Transverse colon (tissue), 4 donors: ENCODE measurements around the gene PHF13. TPM values are rescaled to one million over a fixed set of nuclear protein-coding genes. Genes with fewer than 3 reads are reported as not detected.

ENCODE experiments used
- DNase-seq: peaks from one replicate; pipeline ENCODE4 v3.0.0-alpha.2; 2019
- H3K27ac ChIP-seq, 4 donors: fragments of 200-600 bp; sonication (generic); 2 replicates each; pipeline ENCODE4 v1.5.1; 2016 to 2018; ENCODE audit warnings: inconsistent platforms in 4 of 4
- H3K27me3 ChIP-seq: fragments of 200-600 bp; sonication (generic); 2 replicates; pipeline ENCODE4 v1.5.1; 2017; ENCODE audit warnings: inconsistent platforms
- H3K36me3 ChIP-seq, 4 donors: fragments of 200-600 bp; sonication (generic); 2 replicates each; pipeline ENCODE4 v1.5.1; 2017 to 2019; ENCODE audit warnings: inconsistent platforms in 4 of 4
- H3K4me1 ChIP-seq, 4 donors: fragments of 200-600 bp; sonication (generic); 2 replicates each; pipeline ENCODE4 v1.5.1; 2017 to 2020; ENCODE audit warnings: inconsistent platforms in 4 of 4
- H3K4me3 ChIP-seq, 4 donors: fragments of 200-600 bp; sonication (generic); 1 replicate in 1 of 4; 2 replicates in 3 of 4; pipeline versions ENCODE4 v1.5.1 to v1.6.1; 2017 to 2019; ENCODE audit warnings: inconsistent platforms in 4 of 4
- H3K9me3 ChIP-seq, 2 donors: fragments of 200-600 bp; sonication (generic); 2 replicates each; pipeline ENCODE4 v1.5.1; 2017 to 2019; ENCODE audit warnings: inconsistent platforms in 2 of 2
- EP300 ChIP-seq: sonication (generic); formaldehyde crosslinking; IDR thresholded peaks from one replicate; pipeline ENCODE4 v1.6.1; 2017; ENCODE audit warnings: antibody characterized with exemption, low read depth
- POLR2A ChIP-seq: fragments of 450-650 bp; IDR thresholded peaks from one replicate; pipeline ENCODE4 v1.6.1; 2016; ENCODE audit warnings: antibody characterized with exemption, mild to moderate bottlenecking, moderate library complexity
- POLR2AphosphoS5 ChIP-seq, 3 donors: sonication (generic); formaldehyde crosslinking; IDR thresholded peaks; one replicate each; pipeline ENCODE4 v1.6.1; 2016; ENCODE audit warnings: antibody characterized with exemption in 3 of 3
- WGBS, 2 donors: methylation state at CpG; one replicate each; pipeline ENCODE4 v1.1.5; 2018; ENCODE audit warnings: low coverage in 1 of 2; 5-methylcytosine and 5-hydroxymethylcytosine counted together
- in situ Hi-C, 4 donors: fragments of 200-750 bp; cut with MboI; loops; one replicate each; pipeline versions ENCODE4 v1.15.0 to v1.15.1; 2017; ENCODE audit warnings: low sequenced_read_pairs in 3 of 4, low pct_ligation_motif_present in 1 of 4, low pct_unique_long_range_greater_than_20kb in 1 of 4
- intact Hi-C: fragments of 100-400 bp; cut with DNase I; formaldehyde crosslinking; loops from one replicate; pipeline ENCODE4 v1.15.1; 2023; ENCODE audit warnings: low total_unique reads
- total RNA-seq, 4 donors: library from RNA; depleted of rRNA; stranded (reverse); fragments of >200 nt; gene quantifications; one replicate each; pipeline ENCODE4 v1.1.0, GENCODE V29; 2016
- TF ChIP-seq, protein P1 (sequence below), 5 experiments: fragments of 200-600 bp in 3 of 5; fragments of 450-650 bp in 2 of 5; sonication (generic) in 3 of 5; IDR thresholded peaks; 1 replicate in 2 of 5; 2 replicates in 3 of 5; pipeline ENCODE4 v1.5.1; 2016 to 2017; ENCODE audit warnings: antibody characterized with exemption in 5 of 5, inconsistent platforms in 3 of 5, mild to moderate bottlenecking in 2 of 5, moderate library complexity in 1 of 5

PHF13 gene
- total RNA-seq, 4 donors from 2014 or later = 8.7 to 17.3 (median 10.3) TPM

DNA sequence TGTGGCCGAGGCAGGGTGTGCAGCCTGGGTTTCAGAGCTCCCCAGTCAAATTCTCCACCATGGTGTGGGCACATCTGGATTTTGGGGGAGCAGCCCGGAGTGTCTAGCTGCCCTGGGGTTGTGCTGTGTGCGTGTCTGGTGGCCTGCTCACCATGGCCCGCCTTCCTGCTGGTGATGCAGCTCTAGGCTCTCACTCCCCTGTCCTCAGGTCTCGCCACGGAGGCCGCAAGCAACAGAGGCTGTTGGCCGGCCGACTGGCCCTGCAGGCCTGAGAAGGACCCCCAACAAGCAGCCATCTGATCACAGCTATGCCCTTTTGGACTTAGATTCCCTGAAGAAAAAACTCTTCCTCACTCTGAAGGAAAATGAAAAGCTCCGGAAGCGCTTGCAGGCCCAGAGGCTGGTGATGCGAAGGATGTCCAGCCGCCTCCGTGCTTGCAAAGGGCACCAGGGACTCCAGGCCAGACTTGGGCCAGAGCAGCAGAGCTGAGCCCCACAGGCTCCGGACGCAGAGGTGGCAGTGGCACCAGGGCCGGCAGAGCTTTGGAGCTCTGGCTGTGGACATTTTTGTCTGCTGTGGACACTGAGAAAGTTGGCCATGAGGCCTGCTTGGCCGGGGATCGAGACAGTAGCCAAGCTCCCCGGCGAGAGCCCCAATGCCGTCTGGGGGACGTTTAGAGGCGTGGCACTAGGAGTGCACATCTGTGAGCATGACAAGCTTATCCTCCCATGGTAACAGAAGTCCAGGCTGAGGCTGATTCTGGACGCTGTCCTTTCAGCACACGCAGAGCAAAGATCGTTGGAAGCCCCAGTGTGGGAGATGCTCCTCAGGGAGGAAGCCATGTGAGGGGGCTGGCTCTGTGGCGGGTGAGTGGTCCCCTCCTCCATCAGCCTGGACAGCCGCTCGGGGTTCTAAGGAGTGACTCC lies 19.3 kb downstream of the PHF13 start:
- no peak for DNase-seq
- Histone ChIP-seq H3K27ac (no peak overlapping the region), H3K4me1 (no peaks in the 10 kb centered on the region), H3K36me3 (peaks cover 0 to 40% (median 6%) of the 10 kb centered on the region in 4 donors), H3K9me3 (no peaks in the 10 kb centered on the region), H3K27me3 (no peaks in the 10 kb centered on the region), H3K4me3 (no peak overlapping the region)
- WGBS, 2 donors = 90% methylated on average over 30 of the region's 30 CpGs; no CpG with 5 or more reads in 1 of the 2 donors
- TF ChIP-seq, protein P1, sequence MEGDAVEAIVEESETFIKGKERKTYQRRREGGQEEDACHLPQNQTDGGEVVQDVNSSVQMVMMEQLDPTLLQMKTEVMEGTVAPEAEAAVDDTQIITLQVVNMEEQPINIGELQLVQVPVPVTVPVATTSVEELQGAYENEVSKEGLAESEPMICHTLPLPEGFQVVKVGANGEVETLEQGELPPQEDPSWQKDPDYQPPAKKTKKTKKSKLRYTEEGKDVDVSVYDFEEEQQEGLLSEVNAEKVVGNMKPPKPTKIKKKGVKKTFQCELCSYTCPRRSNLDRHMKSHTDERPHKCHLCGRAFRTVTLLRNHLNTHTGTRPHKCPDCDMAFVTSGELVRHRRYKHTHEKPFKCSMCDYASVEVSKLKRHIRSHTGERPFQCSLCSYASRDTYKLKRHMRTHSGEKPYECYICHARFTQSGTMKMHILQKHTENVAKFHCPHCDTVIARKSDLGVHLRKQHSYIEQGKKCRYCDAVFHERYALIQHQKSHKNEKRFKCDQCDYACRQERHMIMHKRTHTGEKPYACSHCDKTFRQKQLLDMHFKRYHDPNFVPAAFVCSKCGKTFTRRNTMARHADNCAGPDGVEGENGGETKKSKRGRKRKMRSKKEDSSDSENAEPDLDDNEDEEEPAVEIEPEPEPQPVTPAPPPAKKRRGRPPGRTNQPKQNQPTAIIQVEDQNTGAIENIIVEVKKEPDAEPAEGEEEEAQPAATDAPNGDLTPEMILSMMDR (IDR thresholded peaks at IDR 0.05) = no peak
- TF ChIP-seq EP300 (no peak), POLR2A (no peak), POLR2AphosphoS5 (IDR thresholded peaks at IDR 0.05) (no peak)
- in situ Hi-C loops (loop anchor here in 3 of 4 donors (25.0 kb wide), 1 partner anchor 146 kb away; the partner anchor contains the start of gene PLEKHG5 (in 3 of the 3)), intact Hi-C loops (no loop called here)

DNA sequence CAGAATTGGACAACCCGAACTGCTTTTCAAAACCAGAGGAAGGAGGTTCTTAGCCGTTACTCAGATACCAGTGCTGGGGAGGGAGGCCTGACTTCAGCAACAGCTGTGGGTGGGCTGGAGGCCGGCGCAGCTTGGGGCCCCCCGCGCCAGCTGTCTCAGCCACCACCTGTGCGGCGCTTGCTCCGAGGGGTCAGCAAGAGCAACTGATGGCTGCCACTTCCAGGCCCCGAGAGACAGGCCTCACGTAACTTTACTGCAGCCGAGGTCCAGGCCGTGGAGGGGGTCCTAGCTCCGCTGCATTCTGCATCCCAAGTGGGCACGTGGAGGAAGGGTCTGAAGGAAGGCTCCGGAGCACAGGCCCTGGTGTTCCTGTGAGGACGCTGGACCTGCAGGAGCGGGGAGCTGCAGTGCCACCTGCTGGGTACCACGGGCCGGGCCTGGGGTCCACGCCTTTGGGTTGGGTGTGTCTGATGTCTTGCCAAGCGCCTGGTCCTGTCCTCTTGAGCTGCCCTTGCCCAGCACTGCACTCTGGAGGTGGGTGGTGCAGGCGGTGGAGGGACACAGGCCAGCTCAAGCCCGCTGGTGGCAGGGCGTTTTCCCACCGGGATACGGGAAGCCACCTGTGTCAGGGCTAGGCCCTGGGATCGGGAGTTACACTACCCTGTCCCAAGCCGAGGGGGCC lies 21.0 kb downstream of the PHF13 start:
- Histone ChIP-seq H3K4me1 (no peaks in the 10 kb centered on the region), H3K36me3 (peaks cover 0 to 47% (median 7%) of the 10 kb centered on the region in 4 donors), H3K4me3 (no peak overlapping the region), H3K27ac (no peak overlapping the region), H3K9me3 (no peaks in the 10 kb centered on the region), H3K27me3 (no peaks in the 10 kb centered on the region)
- in situ Hi-C loops = loop anchor here in 3 of 4 donors (25.0 kb wide), 1 partner anchor 147 kb away; the partner anchor contains the start of gene PLEKHG5 (in 3 of the 3)
- 69% methylated on average over 26 of the region's 29 CpGs; no CpG with 5 or more reads in 1 of the 2 donors for WGBS, 2 donors
- DNase-seq = peak; percentile 68
- TF ChIP-seq, protein P1 (IDR thresholded peaks at IDR 0.05) = peak; percentile 36 to 70 (median 48)
- TF ChIP-seq POLR2A = no peak
- peak in 2 of 3 donors; percentile 20 to 36 for TF ChIP-seq POLR2AphosphoS5 (IDR thresholded peaks at IDR 0.05)
- no peak for TF ChIP-seq EP300
- intact Hi-C loops = no loop called here

DNA sequence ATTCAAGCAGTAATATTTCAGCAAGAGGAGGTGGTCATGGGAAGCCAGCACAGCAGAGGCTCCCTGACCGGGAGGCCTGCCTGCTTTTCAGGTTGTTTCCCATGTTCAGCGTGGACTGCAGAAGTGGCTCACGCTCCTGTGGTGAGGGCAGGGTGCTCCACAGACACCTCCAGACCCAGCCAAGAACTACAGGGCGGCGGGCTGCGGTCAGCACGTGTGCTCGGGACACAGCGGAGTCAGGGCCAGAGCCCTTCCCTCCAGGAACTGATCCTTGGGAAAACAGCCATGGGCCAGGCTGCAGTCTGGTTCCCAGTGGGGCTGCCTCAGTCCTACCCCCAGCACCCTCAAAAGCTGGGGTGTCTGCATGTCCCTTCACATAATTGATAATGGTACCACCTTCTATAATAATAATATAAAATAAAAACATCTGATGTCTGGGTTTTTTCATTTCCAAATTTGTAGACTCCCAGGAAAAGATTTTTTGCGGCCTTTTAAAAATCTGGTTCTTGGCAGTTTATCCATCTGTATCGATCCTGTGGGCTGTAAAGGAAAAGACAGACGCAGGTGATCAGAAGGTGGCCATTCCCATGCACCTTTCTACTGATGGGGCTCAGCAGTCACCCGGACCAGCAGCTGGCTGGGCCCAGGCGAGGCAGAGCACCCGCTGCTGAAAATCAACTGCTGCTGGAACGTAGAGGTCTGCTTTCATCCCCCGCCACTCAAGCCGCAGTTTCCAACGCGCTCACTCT lies 21.8 kb downstream of the PHF13 start:
- 89 to 91% methylated on average over 3 to 16 of the region's 20 CpGs for WGBS, 2 donors
- Histone ChIP-seq H3K36me3 (peaks cover 0 to 49% (median 7%) of the 10 kb centered on the region in 4 donors), H3K9me3 (no peaks in the 10 kb centered on the region), H3K4me3 (no peak overlapping the region), H3K27ac (no peak overlapping the region), H3K4me1 (no peaks in the 10 kb centered on the region), H3K27me3 (no peaks in the 10 kb centered on the region)
- DNase-seq = no peak
- TF ChIP-seq EP300 (no peak), POLR2AphosphoS5 (IDR thresholded peaks at IDR 0.05) (no peak), POLR2A (no peak)
- TF ChIP-seq, protein P1 (IDR thresholded peaks at IDR 0.05) = no peak
- intact Hi-C loops = no loop called here
- in situ Hi-C loops = loop anchor here in 3 of 4 donors (25.0 kb wide), 1 partner anchor 148 kb away; the partner anchor contains the start of gene PLEKHG5 (in 3 of the 3)
